Spinal cord (tissue), 10 donors: Measurements from ENCODE around the gene APPBP2. TPM values are rescaled to one million over a fixed set of nuclear protein-coding genes. Genes with fewer than 3 reads are reported as not detected.
A peak's percentile ranks its signal among the peaks of the same experiment; 100 is the strongest.
"Not testable (repeated sequence)": the region's sequence is repeated elsewhere in the genome, so short reads cannot be mapped to it uniquely, and the experiment has no call there.

Experiments used
- DNase-seq, 6 donors: peaks; one replicate each; pipeline versions ENCODE4 v3.0.0 to v3.0.0-alpha.2; 2013 to 2015; ENCODE audit warnings: low spot score in 6 of 6, low read depth in 4 of 6
- H3K27ac ChIP-seq: one replicate; pipeline ENCODE4 v1.5.1; 2013; ENCODE audit warnings: low read depth, low read length, control low read depth
- H3K27me3 ChIP-seq: one replicate; pipeline ENCODE4 v1.6.1; 2013; ENCODE audit warnings: low read length; ENCODE audit not compliant: control insufficient read depth, insufficient read depth
- H3K36me3 ChIP-seq: one replicate; pipeline ENCODE4 v1.6.1; 2013; ENCODE audit warnings: low read length; ENCODE audit not compliant: control insufficient read depth, insufficient read depth
- H3K4me1 ChIP-seq: one replicate; pipeline ENCODE4 v1.6.1; 2013; ENCODE audit warnings: low read length; ENCODE audit not compliant: control insufficient read depth, insufficient read depth
- H3K4me3 ChIP-seq: one replicate; pipeline ENCODE4 v1.5.1; 2013; ENCODE audit warnings: low read depth, low read length, control low read depth
- H3K9me3 ChIP-seq: one replicate; pipeline ENCODE4 v1.6.1; 2013; ENCODE audit warnings: low read length; ENCODE audit not compliant: control insufficient read depth, insufficient read depth
- WGBS: methylation state at CpG from one replicate; pipeline ENCODE4 v1.1.5; 2013; ENCODE audit warnings: missing lambda C conversion rate; ENCODE audit not compliant: insufficient coverage; 5-methylcytosine and 5-hydroxymethylcytosine counted together
- polyA plus RNA-seq, 2 donors: library from polyadenylated mRNA; unstranded; fragments of 120-200 nt; gene quantifications; one replicate each; pipeline ENCODE4 v1.2.1, GENCODE V29; 2013; ENCODE audit not compliant: insufficient read length in 2 of 2
- total RNA-seq, 2 donors: library from RNA; depleted of rRNA in 1 of 2; stranded (reverse); fragments of 120-200 nt in 1 of 2; fragments of >200 nt in 1 of 2; gene quantifications; one replicate each; pipeline versions ENCODE4 v1.2.3 to v1.2.4, GENCODE V29; 2013 to 2014
- donor health status: healthy.

The APPBP2 gene
- total and polyA plus RNA-seq, 4 donors, result 40.1 to 88.9 (median 53.5) TPM

GRCh38 chr17:60451071-60451470 lies 75.0 kb downstream of the APPBP2 start:
- H3K36me3 ChIP-seq, result peaks cover 36% of the 10 kb centered on the region
- H3K4me3 ChIP-seq, result no peak overlapping the region
- no peaks in the 10 kb centered on the region for H3K27me3 ChIP-seq
- no peak for DNase-seq
- no peak overlapping the region for H3K27ac ChIP-seq
- H3K9me3 ChIP-seq, result no peaks in the 10 kb centered on the region
- H3K4me1 ChIP-seq, result no peaks in the 10 kb centered on the region
- no CpG with 5 or more reads among the region's 1 CpG for WGBS

DNA sequence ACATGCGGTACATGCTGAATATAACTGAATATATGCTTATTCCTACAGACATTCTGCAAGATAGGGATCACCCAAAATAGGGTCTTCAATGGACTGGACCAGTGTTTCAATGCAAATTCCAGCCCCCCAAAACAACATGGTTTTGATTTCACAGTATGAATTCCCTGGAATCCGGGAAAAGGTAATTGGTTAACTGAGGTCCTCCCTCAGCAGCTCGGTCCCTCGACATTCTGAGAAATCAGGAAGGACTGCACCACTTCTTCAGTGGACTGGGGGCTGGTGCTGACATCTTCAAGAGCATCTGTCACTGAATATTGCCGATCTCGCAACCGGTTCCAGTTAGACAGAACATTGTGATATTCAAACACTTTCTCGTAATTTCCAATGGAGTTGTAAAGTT lies 78.7 kb downstream of the APPBP2 start:
- H3K4me1 ChIP-seq, result peaks cover 3% of the 10 kb centered on the region
- no peak for DNase-seq
- H3K36me3 ChIP-seq, result peaks cover 22% of the 10 kb centered on the region
- no peak overlapping the region for H3K27ac ChIP-seq
- no peak overlapping the region for H3K4me3 ChIP-seq
- 99% methylated on average over 6 of the region's 8 CpGs for WGBS
- H3K27me3 ChIP-seq, result no peaks in the 10 kb centered on the region
- H3K9me3 ChIP-seq, result no peaks in the 10 kb centered on the region

GRCh38 chr17:60445144-60445543 lies 80.9 kb downstream of the APPBP2 start:
- no peak overlapping the region for H3K27ac ChIP-seq
- H3K36me3 ChIP-seq, result peaks cover 11% of the 10 kb centered on the region
- no peaks in the 10 kb centered on the region for H3K27me3 ChIP-seq
- H3K9me3 ChIP-seq, result no peaks in the 10 kb centered on the region
- peaks cover 8% of the 10 kb centered on the region for H3K4me1 ChIP-seq
- DNase-seq, result no peak
- H3K4me3 ChIP-seq, result no peak overlapping the region

- Histone ChIP-seq H3K36me3 (peaks cover 5% of the 10 kb centered on the region), H3K27ac (peak overlapping the region; percentile 25), H3K27me3 (no peaks in the 10 kb centered on the region), H3K4me1 (peaks cover 8% of the 10 kb centered on the region), H3K4me3 (no peak overlapping the region), H3K9me3 (no peaks in the 10 kb centered on the region)
- DNase-seq, result no peak
- WGBS, result 27% methylated on average over 6 of the region's 6 CpGs
Observed at GRCh38 chr17:60443713-60444112, 82.3 kb downstream of the APPBP2 start.

DNA sequence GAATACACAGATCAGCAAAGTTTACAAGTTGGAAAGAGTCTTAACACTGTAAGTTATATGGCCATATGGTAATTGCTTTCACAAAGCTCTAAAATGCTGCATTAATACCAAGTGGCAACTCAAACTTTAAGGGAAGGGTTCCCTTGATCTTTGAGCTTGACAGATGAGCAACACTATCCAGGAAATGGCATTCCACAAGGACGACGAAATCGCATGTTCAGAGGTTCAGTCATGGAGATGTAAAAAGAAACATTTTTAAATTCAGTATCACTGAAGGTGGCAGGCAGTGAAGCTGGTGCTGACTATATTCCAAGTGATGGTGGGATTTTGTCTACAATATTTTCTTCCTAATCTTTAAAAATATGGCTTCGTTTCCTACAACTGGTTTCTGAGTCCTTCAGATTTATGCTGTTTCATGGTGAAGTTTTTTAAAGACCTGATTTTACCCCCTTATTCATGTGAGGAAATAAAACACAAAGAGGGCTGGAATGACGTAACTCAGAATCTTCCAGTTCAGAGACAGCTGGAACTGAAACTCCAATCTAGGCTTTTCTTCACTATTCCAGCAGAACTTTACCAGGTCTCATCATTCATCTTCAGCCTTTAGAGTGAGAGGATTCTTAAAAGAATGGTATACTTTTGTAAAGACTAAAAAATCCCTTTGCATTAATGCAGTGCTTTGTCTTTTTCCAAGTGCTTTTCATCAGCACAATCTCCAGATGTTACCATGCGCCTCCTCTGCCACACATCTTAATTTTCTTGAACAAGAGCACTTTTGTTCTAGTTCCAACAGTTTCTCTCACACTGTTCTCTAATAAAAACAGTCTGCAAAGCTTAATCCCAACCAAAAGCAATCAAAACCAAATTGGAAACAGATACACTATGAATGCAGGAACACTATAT lies 83.5 kb downstream of the APPBP2 start:
- Histone ChIP-seq H3K9me3 (no peaks in the 10 kb centered on the region), H3K4me3 (no peak overlapping the region), H3K4me1 (peaks cover 8% of the 10 kb centered on the region), H3K27me3 (no peaks in the 10 kb centered on the region), H3K27ac (peak overlapping the region; percentile 78), H3K36me3 (peaks cover 2% of the 10 kb centered on the region)
- DNase-seq, result peak in 2 of 6 donors; percentile 38 to 47
- 49% methylated on average over 4 of the region's 6 CpGs for WGBS

- no peak for DNase-seq
- no peaks in the 10 kb centered on the region for H3K36me3 ChIP-seq
- no CpG with 5 or more reads among the region's 2 CpGs for WGBS
- peaks cover 14% of the 10 kb centered on the region for H3K4me1 ChIP-seq
- H3K27ac ChIP-seq, result no peak overlapping the region
- H3K4me3 ChIP-seq, result no peak overlapping the region
- H3K9me3 ChIP-seq, result no peaks in the 10 kb centered on the region
- H3K27me3 ChIP-seq, result no peaks in the 10 kb centered on the region
Observed at GRCh38 chr17:60439501-60439900, 86.5 kb downstream of the APPBP2 start.

DNA sequence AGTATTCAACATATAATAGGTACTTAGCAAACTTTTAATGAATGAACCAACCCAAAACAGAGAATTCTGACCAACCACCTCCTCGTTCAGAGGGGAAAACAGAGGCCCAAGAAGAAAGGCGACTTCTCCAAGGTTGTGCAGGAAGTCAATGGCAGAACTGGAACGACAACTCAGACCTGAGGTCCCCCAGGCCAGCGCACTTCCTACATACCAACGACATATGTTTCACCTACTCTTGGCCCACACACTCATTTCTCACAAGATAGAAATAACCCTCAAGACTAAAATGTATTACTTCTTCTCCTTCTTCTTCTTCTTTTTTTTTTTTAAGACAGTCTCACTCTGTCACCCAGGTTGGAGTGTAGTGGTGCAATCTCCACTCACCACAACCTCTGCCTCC lies 89.4 kb downstream of the APPBP2 start:
- peaks cover 10% of the 10 kb centered on the region for H3K4me1 ChIP-seq
- WGBS, result 72% methylated on average over 4 of the region's 5 CpGs
- peaks cover 5% of the 10 kb centered on the region for H3K9me3 ChIP-seq
- no peaks in the 10 kb centered on the region for H3K27me3 ChIP-seq
- H3K4me3 ChIP-seq, result no peak overlapping the region
- no peak for DNase-seq
- H3K27ac ChIP-seq, result no peak overlapping the region
- no peaks in the 10 kb centered on the region for H3K36me3 ChIP-seq

DNA sequence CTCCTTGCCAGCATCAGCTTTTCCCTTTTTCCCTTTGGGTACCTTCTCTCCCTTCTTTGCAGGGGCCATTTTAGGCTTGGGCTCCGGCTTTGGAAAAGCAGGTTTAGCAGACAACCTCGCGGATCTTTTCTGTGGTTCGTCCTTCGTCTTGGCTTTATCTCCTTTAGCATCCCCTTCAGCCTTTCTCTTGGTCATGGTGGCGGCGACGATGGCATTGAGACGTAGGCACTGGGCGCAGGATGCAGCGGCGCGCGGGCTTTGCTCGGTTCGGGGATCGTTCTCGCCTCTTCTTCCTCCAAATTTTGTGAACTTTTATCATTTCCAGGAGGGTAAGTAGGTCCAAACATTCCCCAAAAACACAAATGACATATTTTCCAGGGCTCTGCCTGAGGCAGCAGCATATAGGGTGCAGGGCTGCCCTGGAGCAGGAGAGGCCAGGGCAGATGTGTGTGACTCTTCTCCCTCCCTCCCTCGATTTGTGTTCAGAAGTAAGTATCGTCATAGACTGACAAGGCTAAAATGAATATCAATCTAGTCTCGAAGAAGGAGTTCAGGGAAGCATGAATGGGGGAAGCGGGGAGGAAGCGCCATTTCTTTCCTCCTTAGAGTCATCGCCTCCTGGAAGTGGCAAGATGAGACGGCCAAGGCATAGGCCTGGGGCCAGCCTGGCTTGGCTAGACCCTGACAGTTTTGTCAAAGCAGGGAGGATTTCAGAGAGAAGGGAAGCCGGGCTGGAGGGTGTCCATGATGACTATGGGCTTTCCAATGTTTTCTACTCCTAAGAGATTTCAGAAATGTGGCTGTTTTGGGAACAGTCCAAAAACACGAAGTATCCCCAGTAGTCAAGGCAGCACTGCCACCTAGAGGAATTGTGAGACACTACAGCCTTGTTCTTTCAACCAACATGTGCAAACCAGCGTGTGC lies 90.5 kb downstream of the APPBP2 start:
- H3K4me1 ChIP-seq, result peaks cover 7% of the 10 kb centered on the region
- peak; percentile 82 to 97 (median 84) for DNase-seq
- H3K27me3 ChIP-seq, result no peaks in the 10 kb centered on the region
- H3K9me3 ChIP-seq, result peaks cover 5% of the 10 kb centered on the region
- H3K36me3 ChIP-seq, result no peaks in the 10 kb centered on the region
- H3K27ac ChIP-seq, result peak overlapping the region; percentile 10
- H3K4me3 ChIP-seq, result no peak overlapping the region
- 76% methylated on average over 19 of the region's 28 CpGs for WGBS

GRCh38 chr17:60433021-60433997 lies 92.7 kb downstream of the APPBP2 start:
- no CpG with 5 or more reads among the region's 4 CpGs for WGBS
- not testable (repeated sequence) for H3K36me3 ChIP-seq

More at GRCh38 chr17:60433021-60433997, 92.7 kb downstream of the APPBP2 start:
- not testable (repeated sequence) for H3K27ac ChIP-seq, H3K4me3 ChIP-seq, H3K27me3 ChIP-seq, H3K4me1 ChIP-seq, DNase-seq, H3K9me3 ChIP-seq
